Suprapubic skin (tissue), 4 donors: Measurements from ENCODE around the gene TBCE. TPM values are rescaled to one million over a fixed set of nuclear protein-coding genes. Genes with fewer than 3 reads are reported as not detected.
"Not testable (repeated sequence)": the region's sequence is repeated elsewhere in the genome, so short reads cannot be mapped to it uniquely, and the experiment has no call there.

ENCODE experiments used
- DNase-seq, 2 donors: peaks; one replicate each; pipeline ENCODE4 v3.0.0-alpha.2; 2019; ENCODE audit warnings: low spot score in 2 of 2
- H3K27ac ChIP-seq: fragments of 200-600 bp; sonication (generic); one replicate; pipeline ENCODE4 v1.5.1; 2019
- H3K27me3 ChIP-seq: fragments of 200-600 bp; sonication (generic); one replicate; pipeline ENCODE4 v1.5.1; 2019
- H3K36me3 ChIP-seq: fragments of 200-600 bp; sonication (generic); one replicate; pipeline ENCODE4 v1.5.1; 2019
- H3K4me1 ChIP-seq: fragments of 200-600 bp; sonication (generic); one replicate; pipeline ENCODE4 v1.5.1; 2019
- H3K4me3 ChIP-seq: fragments of 200-600 bp; sonication (generic); one replicate; pipeline ENCODE4 v1.5.1; 2019; ENCODE audit warnings: mild to moderate bottlenecking
- H3K9me3 ChIP-seq: fragments of 200-600 bp; sonication (generic); one replicate; pipeline ENCODE4 v1.5.1; 2019
- EP300 ChIP-seq: sonication (generic); formaldehyde crosslinking; IDR thresholded peaks from one replicate; pipeline ENCODE4 v1.6.1; 2017; ENCODE audit warnings: antibody characterized with exemption
- POLR2A ChIP-seq, 2 donors: fragments of 450-650 bp; IDR thresholded peaks; one replicate each; pipeline ENCODE4 v1.6.1; 2017; ENCODE audit warnings: antibody characterized with exemption in 2 of 2, mild to moderate bottlenecking in 2 of 2, moderate library complexity in 2 of 2
- POLR2AphosphoS5 ChIP-seq, 3 donors: sonication (generic); formaldehyde crosslinking; IDR thresholded peaks; one replicate each; pipeline ENCODE4 v1.6.1; 2017; ENCODE audit warnings: antibody characterized with exemption in 3 of 3
- WGBS: methylation state at CpG from one replicate; pipeline ENCODE4 v1.1.5; 2018; 5-methylcytosine and 5-hydroxymethylcytosine counted together
- total RNA-seq, 4 donors: library from RNA; depleted of rRNA; stranded (reverse); fragments of >200 nt; gene quantifications; one replicate each; pipeline ENCODE4 v1.1.0, GENCODE V29; 2016
- TF ChIP-seq, protein P1 (sequence below), 2 donors: fragments of 200-600 bp in 1 of 2; fragments of 450-650 bp in 1 of 2; sonication (generic) in 1 of 2; IDR thresholded peaks; one replicate each; pipeline ENCODE4 v1.5.1; 2016 to 2019; ENCODE audit warnings: antibody characterized with exemption in 2 of 2, mild to moderate bottlenecking in 1 of 2, moderate library complexity in 1 of 2

The TBCE gene
- total RNA-seq, 4 donors from 2014 or later: 12.0 to 33.3 (median 21.1) TPM

DNA sequence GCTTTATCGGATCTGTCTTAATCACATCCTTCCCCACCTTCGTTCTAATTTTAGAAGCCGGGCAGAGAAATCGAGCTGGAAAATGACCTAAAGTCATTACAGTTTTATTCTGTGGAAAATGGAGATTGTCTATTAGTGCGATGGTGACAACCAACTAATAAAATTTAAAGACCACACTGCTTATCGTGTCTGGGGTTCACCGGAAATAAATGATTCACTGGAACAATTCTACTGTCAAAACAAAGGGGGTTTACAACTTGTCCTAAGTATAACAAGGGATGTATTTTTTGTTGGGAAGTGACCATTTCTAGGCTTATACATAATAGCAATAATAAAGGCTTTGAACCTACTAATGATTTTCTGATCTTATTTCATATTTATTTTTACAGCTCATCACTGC lies 81.4 kb downstream of the TBCE start:
- H3K27me3 ChIP-seq: no peaks in the 10 kb centered on the region
- 76% methylated on average over 7 of the region's 7 CpGs for WGBS
- no peaks in the 10 kb centered on the region for H3K4me1 ChIP-seq
- DNase-seq: no peak
- H3K27ac ChIP-seq: no peak overlapping the region
- peaks cover 85% of the 10 kb centered on the region for H3K36me3 ChIP-seq
- no peaks in the 10 kb centered on the region for H3K9me3 ChIP-seq
- no peak for TF ChIP-seq POLR2AphosphoS5 (IDR thresholded peaks at IDR 0.05)
- TF ChIP-seq POLR2A (IDR thresholded peaks at IDR 0.05): no peak
- TF ChIP-seq EP300: no peak
- TF ChIP-seq, protein P1, sequence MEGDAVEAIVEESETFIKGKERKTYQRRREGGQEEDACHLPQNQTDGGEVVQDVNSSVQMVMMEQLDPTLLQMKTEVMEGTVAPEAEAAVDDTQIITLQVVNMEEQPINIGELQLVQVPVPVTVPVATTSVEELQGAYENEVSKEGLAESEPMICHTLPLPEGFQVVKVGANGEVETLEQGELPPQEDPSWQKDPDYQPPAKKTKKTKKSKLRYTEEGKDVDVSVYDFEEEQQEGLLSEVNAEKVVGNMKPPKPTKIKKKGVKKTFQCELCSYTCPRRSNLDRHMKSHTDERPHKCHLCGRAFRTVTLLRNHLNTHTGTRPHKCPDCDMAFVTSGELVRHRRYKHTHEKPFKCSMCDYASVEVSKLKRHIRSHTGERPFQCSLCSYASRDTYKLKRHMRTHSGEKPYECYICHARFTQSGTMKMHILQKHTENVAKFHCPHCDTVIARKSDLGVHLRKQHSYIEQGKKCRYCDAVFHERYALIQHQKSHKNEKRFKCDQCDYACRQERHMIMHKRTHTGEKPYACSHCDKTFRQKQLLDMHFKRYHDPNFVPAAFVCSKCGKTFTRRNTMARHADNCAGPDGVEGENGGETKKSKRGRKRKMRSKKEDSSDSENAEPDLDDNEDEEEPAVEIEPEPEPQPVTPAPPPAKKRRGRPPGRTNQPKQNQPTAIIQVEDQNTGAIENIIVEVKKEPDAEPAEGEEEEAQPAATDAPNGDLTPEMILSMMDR (IDR thresholded peaks at IDR 0.05): no peak
- no peak overlapping the region for H3K4me3 ChIP-seq

DNA sequence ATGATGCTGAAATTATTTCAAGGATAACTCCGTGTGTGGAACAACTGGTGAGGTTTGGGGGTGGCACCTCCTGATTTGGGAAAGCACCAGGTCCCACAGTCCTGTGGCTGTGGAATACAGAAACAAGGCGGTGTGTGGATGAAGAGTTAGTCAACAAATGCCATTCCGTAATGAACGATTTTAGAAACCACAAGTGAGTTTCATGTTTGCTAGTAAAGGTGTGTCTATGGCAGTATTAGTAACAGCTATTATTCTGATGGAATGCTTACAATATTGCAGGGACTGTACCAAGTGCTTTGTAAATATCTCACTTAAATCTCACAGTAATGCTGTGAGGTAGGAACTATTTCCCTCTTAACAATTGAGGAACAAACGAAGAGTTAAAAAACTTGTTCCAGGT lies 83.2 kb downstream of the TBCE start:
- Histone ChIP-seq H3K4me1 (no peaks in the 10 kb centered on the region), H3K27ac (no peak overlapping the region), H3K4me3 (no peak overlapping the region), H3K36me3 (peaks cover 82% of the 10 kb centered on the region), H3K27me3 (no peaks in the 10 kb centered on the region), H3K9me3 (no peaks in the 10 kb centered on the region)
- 83% methylated on average over 5 of the region's 5 CpGs for WGBS
- no peak for TF ChIP-seq EP300
- no peak for TF ChIP-seq POLR2AphosphoS5 (IDR thresholded peaks at IDR 0.05)
- no peak for DNase-seq

DNA sequence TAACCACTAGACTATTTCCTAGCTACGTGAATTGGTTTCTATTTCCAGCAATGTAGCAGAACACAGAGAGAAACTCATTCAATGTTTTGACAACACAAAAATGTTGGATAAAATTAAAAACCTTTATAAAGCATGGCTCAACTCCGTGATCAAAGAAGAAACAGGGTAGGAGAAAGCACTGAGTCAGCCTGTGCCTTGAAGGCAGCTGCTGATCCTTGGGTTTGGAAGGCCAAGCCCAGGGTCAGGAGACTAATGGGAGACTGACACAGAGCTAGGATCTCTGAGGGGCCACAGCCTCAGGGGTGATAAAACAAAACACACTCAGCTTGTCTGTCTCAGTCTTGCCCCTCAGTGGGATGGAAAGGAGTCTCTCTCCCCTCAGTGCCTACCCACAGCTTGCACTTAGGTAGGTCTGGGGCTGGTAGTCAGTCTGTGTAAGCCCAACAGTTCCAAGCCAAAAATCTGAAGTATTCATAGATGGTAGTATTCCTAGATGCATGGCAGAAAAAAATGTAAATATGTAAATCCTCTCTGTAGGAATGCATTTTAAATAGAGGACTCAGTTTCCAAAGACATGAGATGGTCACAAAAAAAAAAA lies 83.8 kb downstream of the TBCE start:
- no peak for DNase-seq
- no peak overlapping the region for H3K27ac ChIP-seq
- no peaks in the 10 kb centered on the region for H3K4me1 ChIP-seq
- no peak for TF ChIP-seq POLR2A (IDR thresholded peaks at IDR 0.05)
- no peaks in the 10 kb centered on the region for H3K9me3 ChIP-seq
- H3K4me3 ChIP-seq: no peak overlapping the region
- WGBS: 76% methylated on average over 2 of the region's 2 CpGs
- H3K36me3 ChIP-seq: peaks cover 78% of the 10 kb centered on the region
- H3K27me3 ChIP-seq: no peaks in the 10 kb centered on the region

DNA sequence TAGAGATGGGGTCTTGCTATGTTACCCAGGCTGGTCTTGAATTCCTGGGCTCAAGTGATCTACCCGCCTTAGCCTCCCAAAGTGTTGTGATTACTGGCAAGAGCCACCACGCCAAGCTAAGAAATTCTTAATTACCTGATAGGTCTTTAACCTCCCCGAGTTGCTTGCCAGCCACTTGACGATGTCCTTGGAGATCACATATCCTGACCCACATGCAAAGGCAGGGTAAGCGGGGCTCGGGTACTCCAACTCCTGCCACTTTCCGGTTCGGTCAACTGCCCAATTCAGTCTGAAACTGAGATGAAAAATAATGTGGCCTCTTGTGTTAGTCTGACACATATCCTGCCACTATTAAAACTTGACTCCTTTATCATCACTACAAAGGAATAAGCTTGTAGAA lies 86.8 kb downstream of the TBCE start:
- 94% methylated on average over 8 of the region's 8 CpGs for WGBS

DNA sequence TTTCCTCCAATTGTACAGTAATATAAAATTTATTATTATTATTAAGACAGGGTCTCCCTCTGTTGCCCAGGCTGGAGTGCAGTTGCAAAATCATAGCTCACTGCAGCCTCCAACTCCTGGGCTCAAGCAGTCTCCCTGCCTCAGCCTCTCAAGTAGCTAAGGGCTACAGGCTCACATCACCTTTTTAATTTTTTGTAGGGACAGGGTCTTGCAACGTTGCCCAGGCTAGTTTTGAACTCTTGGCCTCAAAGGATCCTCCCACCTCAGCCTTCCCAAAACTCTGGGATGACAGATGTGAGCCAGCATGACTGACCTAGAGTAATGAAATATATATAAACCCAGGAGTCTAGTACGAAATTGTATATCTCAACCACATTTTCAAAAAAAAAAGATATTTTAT lies 87.9 kb downstream of the TBCE start:
- no peaks in the 10 kb centered on the region for H3K27me3 ChIP-seq
- DNase-seq: no peak
- H3K4me3 ChIP-seq: no peak overlapping the region
- H3K9me3 ChIP-seq: no peaks in the 10 kb centered on the region
- TF ChIP-seq, protein P1 (IDR thresholded peaks at IDR 0.05): no peak
- TF ChIP-seq POLR2A (IDR thresholded peaks at IDR 0.05) (no peak), POLR2AphosphoS5 (IDR thresholded peaks at IDR 0.05) (no peak), EP300 (no peak)
- H3K27ac ChIP-seq: no peak overlapping the region
- H3K36me3 ChIP-seq: peaks cover 42% of the 10 kb centered on the region
- 80% methylated on average over 2 of the region's 2 CpGs for WGBS
- no peaks in the 10 kb centered on the region for H3K4me1 ChIP-seq

More for the DNA sequence above, 86.8 kb downstream of the TBCE start:
- H3K4me3 ChIP-seq: no peak overlapping the region
- H3K27ac ChIP-seq: no peak overlapping the region
- no peaks in the 10 kb centered on the region for H3K27me3 ChIP-seq
- no peak for TF ChIP-seq POLR2A (IDR thresholded peaks at IDR 0.05)
- TF ChIP-seq, protein P1 (IDR thresholded peaks at IDR 0.05): no peak
- no peak for TF ChIP-seq EP300
- no peak for TF ChIP-seq POLR2AphosphoS5 (IDR thresholded peaks at IDR 0.05)
- no peak for DNase-seq
- H3K36me3 ChIP-seq: peaks cover 52% of the 10 kb centered on the region
- no peaks in the 10 kb centered on the region for H3K4me1 ChIP-seq
- H3K9me3 ChIP-seq: no peaks in the 10 kb centered on the region

DNA sequence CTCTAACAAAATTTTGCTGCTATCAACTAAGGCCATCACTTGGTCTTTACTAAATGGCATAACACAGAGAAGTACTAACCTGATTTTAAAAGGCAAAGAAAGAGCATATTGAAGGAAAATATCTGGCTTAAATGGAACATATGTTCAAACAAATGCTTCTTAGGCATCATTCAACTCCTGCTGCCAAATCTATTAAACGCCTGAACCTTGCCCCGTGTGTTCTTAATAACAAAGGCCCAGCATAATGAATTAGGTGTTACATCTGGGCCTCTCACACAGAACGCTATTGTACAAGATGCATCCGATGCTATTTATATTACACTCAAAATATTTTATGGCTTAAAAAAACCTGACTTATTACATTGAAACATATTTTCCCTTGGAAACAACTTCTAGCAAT lies 88.6 kb downstream of the TBCE start:
- TF ChIP-seq, protein P1 (IDR thresholded peaks at IDR 0.05): no peak
- no peak for TF ChIP-seq POLR2A (IDR thresholded peaks at IDR 0.05)
- TF ChIP-seq EP300: no peak
- TF ChIP-seq POLR2AphosphoS5 (IDR thresholded peaks at IDR 0.05): no peak
- Histone ChIP-seq H3K4me1 (no peaks in the 10 kb centered on the region), H3K36me3 (peaks cover 36% of the 10 kb centered on the region), H3K27ac (no peak overlapping the region), H3K27me3 (no peaks in the 10 kb centered on the region), H3K9me3 (no peaks in the 10 kb centered on the region), H3K4me3 (no peak overlapping the region)
- DNase-seq: no peak
- 54% methylated on average over 4 of the region's 4 CpGs for WGBS

DNA sequence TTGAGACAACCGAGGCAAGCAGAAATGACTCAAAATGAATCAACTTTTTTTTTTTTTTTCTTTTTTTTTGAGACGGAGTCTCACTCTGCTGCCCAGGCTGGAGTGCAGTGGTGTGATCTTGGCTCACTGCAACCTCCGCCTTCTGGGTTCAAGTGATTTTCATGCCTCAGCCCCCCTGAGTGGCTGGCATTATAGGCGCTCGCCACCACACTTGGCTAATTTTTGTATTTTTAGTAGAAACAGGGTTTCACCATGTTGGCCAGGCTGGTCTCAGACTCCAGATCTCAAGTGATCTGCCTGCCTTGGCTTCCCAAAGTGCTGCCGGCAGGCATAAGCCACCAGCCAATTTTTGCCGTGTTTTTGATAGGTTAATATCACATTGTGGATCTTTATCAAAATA lies 90.6 kb downstream of the TBCE start:
- H3K9me3 ChIP-seq, H3K27me3 ChIP-seq, H3K4me3 ChIP-seq, H3K4me1 ChIP-seq, H3K27ac ChIP-seq, DNase-seq: not testable (repeated sequence)
- WGBS: 95% methylated on average over 7 of the region's 7 CpGs
- peaks cover 26% of the 10 kb centered on the region for H3K36me3 ChIP-seq
